A549 (cell line): ENCODE measurements around the gene TESMIN. TPM values are rescaled to one million over a fixed set of nuclear protein-coding genes. Genes with fewer than 3 reads are reported as not detected.

Experiments used
- ATAC-seq, 2 experiments: fragments of 200-7000 bp in 1 of 2; fragments of >200 bp in 1 of 2; cut with Nextera tagmentation in 1 of 2; cut with Tn5 transposase in 1 of 2; 3 replicates each; pipeline versions ENCODE4 v1.8.0 to v1.9.1; 2018 to 2020; ENCODE audit warnings: mild to moderate bottlenecking in 1 of 2, moderate library complexity in 1 of 2
- CTCF ChIA-PET: fragments of 300-600 bp; sonication (Branson Sonifier 250); formaldehyde crosslinking; extraction: SDS; loops from one replicate; lab custom pipeline; 2021; ENCODE audit warnings: antibody characterized with exemption, inconsistent platforms; lab: Yijun Ruan, JAX
- POLR2A ChIA-PET: fragments of 350-600 bp; formaldehyde crosslinking; extraction: SDS; loops from one replicate; lab custom pipeline; 2021; ENCODE audit warnings: antibody characterized with exemption, inconsistent platforms; lab: Yijun Ruan, JAX
- DNase-seq, 2 experiments: peaks; one replicate each; pipeline versions ENCODE4 v3.0.0 to v3.0.0-alpha.2; 2011 to 2016; ENCODE audit warnings: low read depth in 1 of 2, low spot score in 1 of 2
- FAIRE-seq: peaks from 2 replicates; lab custom pipeline; 2011; peaks lifted over from hg19 to GRCh38; lab: Jason Lieb, UNC
- H3K27ac ChIP-seq, 2 experiments: fragments of >200 bp; sonication (Bioruptor Twin); formaldehyde crosslinking; 3 replicates each; pipeline ENCODE4 v1.5.1; 2016 to 2017
- H3K4me1 ChIP-seq: fragments of >200 bp; sonication (Bioruptor Twin); formaldehyde crosslinking; 3 replicates; pipeline ENCODE4 v1.6.1; 2016
- H3K4me2 ChIP-seq: fragments of >200 bp; sonication (Bioruptor Twin); formaldehyde crosslinking; 3 replicates; pipeline ENCODE4 v1.6.1; 2016
- H3K4me3 ChIP-seq: fragments of >200 bp; sonication (Bioruptor Twin); formaldehyde crosslinking; 3 replicates; pipeline ENCODE4 v1.5.1; 2016
- H3K9me3 ChIP-seq: fragments of >200 bp; sonication (Bioruptor Twin); formaldehyde crosslinking; 3 replicates; pipeline ENCODE4 v1.6.1; 2016
- CBX8 ChIP-seq: fragments of 200-600 bp; sonication (generic); IDR thresholded peaks from 2 replicates; pipeline ENCODE4 v1.6.1; 2016
- CHD2 ChIP-seq: fragments of 150-350 bp; IDR thresholded peaks from 2 replicates; pipeline ENCODE4 v1.6.1; 2014; ENCODE audit warnings: low read length; ENCODE audit not compliant: partially characterized antibody
- CHD4 ChIP-seq: fragments of 200-600 bp; sonication (generic); IDR thresholded peaks from 2 replicates; pipeline ENCODE4 v1.6.1; 2016; ENCODE audit warnings: antibody characterized with exemption, mild to moderate bottlenecking, borderline replicate concordance
- CTCF ChIP-seq: fragments of >200 bp; sonication (Bioruptor Twin); formaldehyde crosslinking; IDR thresholded peaks from 3 replicates; pipeline ENCODE4 v1.5.1; 2016
- E2F6 ChIP-seq: IDR thresholded peaks from 2 replicates; pipeline ENCODE4 v1.6.1; 2012; ENCODE audit warnings: low read depth, borderline replicate concordance
- EHMT2 ChIP-seq: fragments of 200-600 bp; sonication (generic); IDR thresholded peaks from 2 replicates; pipeline ENCODE4 v1.6.1; 2016; ENCODE audit warnings: antibody characterized with exemption, low read depth, mild to moderate bottlenecking, moderate library complexity
- EP300 ChIP-seq, 2 experiments: fragments of >200 bp; sonication (Bioruptor Twin); formaldehyde crosslinking; IDR thresholded peaks; 2 replicates in 1 of 2; 3 replicates in 1 of 2; pipeline ENCODE4 v1.6.1; 2016 to 2017
- FOSL2 ChIP-seq, 2 experiments: fragments of 450-650 bp in 1 of 2; fragments of >200 bp in 1 of 2; sonication (Bioruptor Twin) in 1 of 2; formaldehyde crosslinking; IDR thresholded peaks; 2 replicates each; pipeline versions ENCODE4 v1.5.0 to v1.6.1; 2016 to 2020; ENCODE audit warnings: mild to moderate bottlenecking in 1 of 2, moderate library complexity in 1 of 2
- GATA3 ChIP-seq: IDR thresholded peaks from 2 replicates; pipeline ENCODE4 v1.6.1; 2012; ENCODE audit warnings: borderline replicate concordance
- HOXB13 ChIP-seq: fragments of 250-450 bp; sonication (Bioruptor Pico); IDR thresholded peaks from 2 replicates; pipeline ENCODE4 v1.5.0; 2020; ENCODE audit warnings: low read depth, mild to moderate bottlenecking, moderate library complexity
- NPAS2 ChIP-seq: fragments of 250-450 bp; sonication (Bioruptor Pico); IDR thresholded peaks from 2 replicates; pipeline ENCODE4 v1.8.0; 2022; ENCODE audit warnings: mild to moderate bottlenecking, moderate library complexity, borderline replicate concordance
- PHF8 ChIP-seq: fragments of 200-600 bp; sonication (generic); IDR thresholded peaks from 2 replicates; pipeline ENCODE4 v1.6.1; 2016; ENCODE audit warnings: low read depth, mild to moderate bottlenecking, antibody characterized with exemption, moderate library complexity, borderline replicate concordance
- POLR2A ChIP-seq: IDR thresholded peaks from 2 replicates; pipeline ENCODE4 v1.6.1; 2012; ENCODE audit warnings: mild to moderate bottlenecking, low read length
- REST ChIP-seq: fragments of 200-600 bp; sonication (generic); IDR thresholded peaks from 2 replicates; pipeline ENCODE4 v1.6.1; 2016; ENCODE audit warnings: antibody characterized with exemption, mild to moderate bottlenecking, moderate library complexity
- SREBF2 ChIP-seq: fragments of 450-650 bp; IDR thresholded peaks from 2 replicates; pipeline ENCODE4 v1.6.1; 2014; ENCODE audit warnings: mild to moderate bottlenecking, moderate library complexity
- USF2 ChIP-seq: fragments of 450-650 bp; IDR thresholded peaks from 2 replicates; pipeline ENCODE4 v1.6.1; 2014; ENCODE audit warnings: antibody characterized with exemption
- ZNF302 ChIP-seq: fragments of 250-450 bp; sonication (Bioruptor Pico); IDR thresholded peaks from 2 replicates; pipeline ENCODE4 v1.9.0; 2021; ENCODE audit warnings: inconsistent platforms, mild to moderate bottlenecking, moderate library complexity
- WGBS: methylation state at CpG from one replicate; pipeline ENCODE4 v1.1.6; 2017; ENCODE audit errors: missing lambda C conversion rate; 5-methylcytosine and 5-hydroxymethylcytosine counted together
- polyA plus RNA-seq, 4 experiments: library from polyadenylated mRNA; depleted of rRNA in 3 of 4; stranded (reverse); fragments of >200 nt; fragmentation: RNase III in 1 of 4; extraction: RNeasy Plus Mini Kit Qiagen cat#74134 plus additional on column Dnase treatment in 1 of 4; gene quantifications; 2 replicates in 3 of 4; 3 replicates in 1 of 4; pipeline ENCODE4 v1.2.3, GENCODE V29; 2011 to 2017

Gene TESMIN
- polyA plus RNA-seq, 2 of the 4 experiments (the other 2 are of a cell fraction) = 4.5 to 5.2 TPM

- no peak overlapping the region for H3K4me2 ChIP-seq
- H3K4me3 ChIP-seq = no peak overlapping the region
- TF ChIP-seq EP300 (IDR thresholded peaks at IDR 0.05) = no peak
- no peak for TF ChIP-seq REST
- TF ChIP-seq CBX8 = no peak
- TF ChIP-seq PHF8 = no peak
- TF ChIP-seq E2F6 = no peak
- TF ChIP-seq GATA3 = no peak
- TF ChIP-seq HOXB13 (CRISPR knock-in tag) = no peak
- no peaks in the 10 kb centered on the region for H3K9me3 ChIP-seq
- POLR2A ChIA-PET = no interaction called here
- no peaks in the 10 kb centered on the region for H3K4me1 ChIP-seq
- WGBS = 80% methylated on average over 9 of the region's 10 CpGs
- DNase-seq (no peak), FAIRE-seq (no peak), ATAC-seq (no peak; a peak in 1 of 6 replicates)
- no peak overlapping the region for H3K27ac ChIP-seq
- CTCF ChIA-PET = no interaction called here
Measured at GRCh38 chr11:68763181-68763721, 11.9 kb upstream of the TESMIN start.

- Histone ChIP-seq H3K27ac (no peak overlapping the region), H3K4me2 (no peak overlapping the region), H3K4me1 (no peaks in the 10 kb centered on the region), H3K9me3 (no peaks in the 10 kb centered on the region), H3K4me3 (no peak overlapping the region)
- no peak for TF ChIP-seq FOSL2 (IDR thresholded peaks at IDR 0.05)
- no peak for TF ChIP-seq FOSL2 (CRISPR knock-in tag; IDR thresholded peaks at IDR 0.05)
- no peak for TF ChIP-seq USF2
- no peak for TF ChIP-seq SREBF2
- no peak for TF ChIP-seq CHD4
- no peak for TF ChIP-seq POLR2A
- TF ChIP-seq NPAS2 = no peak
- TF ChIP-seq CHD2 = no peak
- TF ChIP-seq ZNF302 = no peak
- TF ChIP-seq CTCF = no peak
- TF ChIP-seq EHMT2 = no peak
- ChIA-PET POLR2A (no interaction called here), CTCF (interaction anchor here (0.6 to 1.8 kb wide), 2 partner anchors 14 to 182 kb away, joined by 3 to 4 read pairs; no protein-coding TSS in a partner anchor)
- no peak for ATAC-seq
- no peak for DNase-seq
- 85% methylated on average over 15 of the region's 15 CpGs for WGBS
- FAIRE-seq = no peak
Measured at GRCh38 chr11:68762481-68762880, 11.2 kb upstream of the TESMIN start.
